ENCODE results near the gene PSTPIP1.

PSTPIP1 gene

GRCh38 chr15:76998663-76999285 is 3.8 kb downstream of the PSTPIP1 start:
- no peak for DNase-seq (ENCODE audit: low read depth)

GRCh38 chr15:76999996-77000395 is 5.1 kb downstream of the PSTPIP1 start:
- DNase-seq (ENCODE audit: low read depth), result no peak

GRCh38 chr15:77001351-77001750 is 6.4 kb downstream of the PSTPIP1 start:
- no peak for DNase-seq (ENCODE audit: low read depth)

GRCh38 chr15:77001966-77002365 is 7.0 kb downstream of the PSTPIP1 start:
- no peak for DNase-seq (ENCODE audit: low read depth)

DNA sequence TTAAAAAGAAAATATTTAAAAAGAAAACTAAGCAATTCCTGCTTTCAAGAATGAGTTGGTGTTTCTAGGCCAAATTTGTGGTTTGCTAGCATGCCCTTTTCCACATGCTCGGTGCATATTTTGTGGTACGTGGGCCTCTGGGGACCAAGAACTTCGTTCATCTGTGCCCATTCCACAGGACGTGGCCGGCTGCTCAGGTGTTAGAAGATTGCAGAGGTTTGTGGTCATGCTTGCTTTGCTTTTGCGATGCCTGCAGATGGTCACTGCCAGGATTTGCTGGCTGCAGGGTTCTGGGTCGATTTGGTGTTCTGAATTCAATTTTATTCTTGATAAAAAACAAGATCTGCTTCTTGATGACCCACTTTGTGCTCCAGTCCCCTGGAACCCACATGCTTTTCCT is 7.5 kb downstream of the PSTPIP1 start:
- DNase-seq (ENCODE audit: low read depth), result no peak

DNA sequence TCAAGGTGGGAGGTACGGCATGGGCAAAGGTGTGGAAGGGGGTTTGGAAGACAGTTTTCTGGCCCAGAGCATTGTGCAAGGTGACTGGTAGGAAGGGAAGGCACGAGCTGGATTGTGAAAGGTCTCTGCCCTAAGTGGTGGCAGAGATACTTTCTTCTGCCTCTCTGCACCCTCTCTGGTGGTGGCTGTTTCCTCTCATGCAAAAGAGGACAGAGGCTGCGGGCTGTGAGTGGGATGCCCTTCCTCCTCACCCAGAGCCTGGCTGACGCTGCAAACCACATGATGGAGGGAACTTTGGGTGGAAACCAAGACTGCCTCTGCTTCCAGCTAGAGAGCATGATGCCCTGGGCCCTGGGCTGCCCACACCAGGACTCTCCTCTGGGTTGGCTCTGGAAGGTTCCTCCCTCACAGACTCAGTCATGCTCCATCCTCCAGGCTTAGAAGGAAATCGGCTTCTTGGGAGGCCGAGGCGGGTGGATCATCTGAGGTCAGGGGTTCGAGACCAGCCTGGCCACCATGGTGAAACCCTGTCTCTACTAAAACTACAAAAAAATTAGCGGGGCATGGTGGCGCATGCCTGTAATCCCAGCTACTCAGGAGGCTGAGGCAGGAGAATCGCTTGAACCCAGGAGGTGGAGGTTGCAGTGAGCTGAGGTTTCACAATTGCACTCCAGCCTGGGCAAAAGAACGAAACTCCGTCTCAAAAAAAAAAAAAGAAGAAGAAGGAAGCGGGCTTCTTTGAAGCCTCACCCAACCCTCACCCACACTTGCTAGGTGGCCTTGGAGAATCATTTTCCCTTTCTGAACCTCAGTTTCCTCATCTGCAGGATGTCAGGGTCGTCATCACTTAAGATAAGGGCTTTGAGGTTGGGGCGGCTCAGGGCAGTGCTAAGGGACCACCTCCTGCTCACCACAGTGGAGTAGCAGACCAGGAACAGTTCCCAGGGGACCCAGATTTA is 8.3 kb downstream of the PSTPIP1 start:
- DNase-seq (ENCODE audit: low read depth), result no peak

- no peak for DNase-seq (ENCODE audit: low read depth)
Measured at GRCh38 chr15:77004189-77004588, 9.3 kb downstream of the PSTPIP1 start.

DNA sequence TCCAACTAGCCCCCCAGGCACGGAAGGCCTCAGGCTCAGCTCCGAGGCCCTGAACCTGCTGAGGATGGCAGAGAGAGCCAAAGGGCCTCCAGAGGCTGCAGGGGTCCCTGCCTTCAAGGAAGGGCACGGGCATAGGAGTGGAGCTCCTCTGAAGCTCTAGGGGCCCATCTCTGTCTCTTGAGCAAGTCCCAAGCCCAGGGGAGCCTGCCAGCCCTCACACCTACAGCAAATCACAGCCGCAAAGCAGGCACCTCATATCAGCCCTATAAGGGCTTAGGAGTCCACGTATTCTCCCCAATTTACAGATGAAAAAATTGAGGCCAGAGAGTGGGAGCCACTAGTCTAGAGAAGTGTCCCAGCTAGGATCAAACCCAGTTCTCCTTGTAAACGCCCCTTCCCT is 14.2 kb downstream of the PSTPIP1 start:
- no peak for DNase-seq (ENCODE audit: low read depth)

DNA sequence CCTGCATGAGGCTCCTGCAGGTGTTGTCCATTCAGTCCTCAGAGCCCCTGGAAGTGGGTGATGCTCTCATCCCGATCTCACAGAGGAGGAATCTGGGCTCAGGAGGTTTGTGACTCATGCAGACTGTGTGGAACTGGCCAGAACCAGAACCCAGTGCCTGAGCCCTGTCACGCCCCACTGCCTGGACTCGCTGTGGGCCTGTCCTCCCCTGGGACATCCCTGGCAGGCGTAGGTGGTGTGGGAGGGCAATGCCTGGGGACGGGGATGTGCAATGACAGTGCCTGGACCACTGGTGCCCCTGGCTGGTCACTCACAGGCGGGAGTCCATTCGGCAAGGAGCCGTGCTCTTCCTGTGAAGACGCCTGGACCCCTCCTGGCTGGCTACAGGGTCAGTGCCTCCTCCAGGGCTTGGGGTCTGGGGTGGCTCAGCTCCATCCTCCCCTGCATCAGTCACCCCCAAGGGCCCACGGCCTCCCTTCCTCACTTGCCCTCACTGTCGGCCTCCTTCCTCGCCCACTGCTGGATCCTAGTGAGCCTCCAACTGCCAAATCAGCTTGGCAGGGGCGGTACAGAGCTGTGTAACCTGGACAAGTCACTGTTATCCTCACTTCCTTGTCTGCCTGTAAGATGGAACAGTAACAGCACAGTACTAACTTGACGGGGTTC is 14.9 kb downstream of the PSTPIP1 start:
- no peak for DNase-seq (ENCODE audit: low read depth)

DNA sequence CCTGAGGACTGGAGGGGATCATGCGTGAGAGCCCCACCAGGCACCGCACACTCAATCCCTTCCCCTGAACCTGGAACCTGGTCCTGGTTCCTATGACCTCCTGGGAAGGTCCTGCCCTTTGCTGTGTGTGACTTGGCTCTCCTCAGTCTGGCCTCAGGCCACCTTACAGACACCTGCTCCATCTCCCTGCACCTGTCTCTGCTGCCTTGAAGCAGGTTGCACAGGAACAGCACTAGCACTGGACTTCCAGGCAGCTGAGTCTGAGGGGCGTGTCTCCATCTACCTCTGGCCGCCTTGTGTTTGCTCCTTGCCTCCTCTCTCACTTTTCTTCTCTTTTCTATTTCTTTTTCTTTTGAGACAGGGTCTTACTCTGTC is 15.4 kb downstream of the PSTPIP1 start:
- DNase-seq (ENCODE audit: low read depth), result no peak

- DNase-seq (ENCODE audit: low read depth), result no peak
Measured at GRCh38 chr15:77010857-77011256, 15.9 kb downstream of the PSTPIP1 start.

GRCh38 chr15:77012117-77012712 is 17.3 kb downstream of the PSTPIP1 start:
- no peak for DNase-seq (ENCODE audit: low read depth)

DNA sequence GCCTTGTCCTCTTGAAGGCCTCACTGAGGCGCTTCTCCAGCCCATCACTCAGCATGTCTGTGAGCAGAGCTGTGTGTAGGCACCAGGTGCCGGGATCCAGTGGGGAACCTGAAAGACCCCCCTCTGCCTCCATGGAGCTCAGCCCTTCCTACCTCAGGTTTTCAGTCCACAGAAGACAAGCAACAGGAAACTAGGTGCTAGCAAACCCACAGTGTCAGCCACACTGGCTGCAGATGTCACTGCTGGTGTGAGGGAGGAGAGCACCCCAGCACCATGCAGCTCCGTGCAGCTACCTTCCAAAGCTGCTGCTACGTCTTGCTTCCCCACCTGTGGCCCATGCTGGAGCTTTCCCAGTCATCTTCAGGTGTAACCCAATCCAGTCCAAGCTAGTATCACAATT is 17.9 kb downstream of the PSTPIP1 start:
- no peak for DNase-seq (ENCODE audit: low read depth)

DNA sequence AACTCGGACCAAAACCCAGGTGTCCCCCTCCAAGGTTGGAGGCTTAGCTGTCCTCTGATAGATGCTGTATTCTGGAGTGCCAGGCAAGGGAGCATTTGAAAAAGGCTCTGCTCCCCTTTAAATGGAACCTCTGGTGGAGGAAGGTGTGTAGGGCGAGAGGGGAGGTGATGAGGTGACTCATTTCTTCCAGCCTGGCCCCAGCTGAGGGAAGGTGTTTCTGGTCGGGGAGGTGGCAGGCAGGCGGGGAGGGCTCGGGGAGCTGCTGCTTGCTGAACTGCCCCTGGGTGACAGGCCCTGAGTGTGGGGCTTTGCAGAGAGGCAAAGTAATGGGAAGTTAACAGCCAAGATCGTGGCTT is 18.8 kb downstream of the PSTPIP1 start:
- no peak for DNase-seq (ENCODE audit: low read depth)

DNA sequence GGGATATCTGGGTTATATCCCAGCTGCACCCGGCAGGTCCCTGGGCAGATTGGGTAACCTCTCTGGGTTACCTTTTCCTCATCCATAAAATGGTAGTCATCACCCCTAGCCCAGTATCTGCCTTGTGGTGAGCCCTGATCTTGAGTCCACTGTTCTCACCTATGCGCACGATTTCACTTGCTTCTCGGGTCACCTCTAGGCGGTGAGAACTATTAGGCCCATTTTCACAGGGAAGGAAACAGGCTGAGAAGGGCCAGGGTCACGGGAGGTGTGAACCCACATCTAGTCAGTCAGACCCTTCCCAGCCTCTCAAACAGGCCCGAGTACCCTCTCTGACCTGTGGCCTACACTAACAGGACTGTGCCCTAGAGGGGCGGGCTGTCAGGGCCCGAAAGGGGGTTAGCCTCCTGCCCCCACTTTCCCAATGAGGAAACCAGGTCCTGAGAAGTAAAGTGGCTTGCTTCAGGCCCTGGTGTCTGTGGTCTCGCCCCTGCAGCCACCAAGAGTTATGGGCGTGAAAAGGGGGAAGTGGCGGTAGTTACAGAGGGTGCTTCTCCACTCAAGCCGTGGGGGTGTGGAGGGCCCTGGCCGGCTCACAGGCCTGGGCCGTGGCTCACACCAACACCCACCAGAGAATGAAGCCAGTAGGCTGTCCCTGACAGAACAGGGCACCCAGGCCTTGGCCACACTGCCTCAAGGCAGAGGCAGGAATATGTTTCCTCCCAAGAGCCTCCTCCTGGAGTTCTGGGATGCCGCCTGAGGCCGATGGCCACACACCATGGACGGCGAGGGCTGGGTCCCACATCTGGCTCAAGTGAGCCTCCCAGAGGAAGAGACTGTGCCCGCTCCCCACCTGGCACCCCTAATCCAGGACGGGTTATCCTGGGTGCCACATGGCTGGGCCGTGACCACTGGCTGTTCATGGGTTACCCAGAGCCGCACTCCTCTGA is 19.5 kb downstream of the PSTPIP1 start:
- DNase-seq (ENCODE audit: low read depth), result no peak

DNA sequence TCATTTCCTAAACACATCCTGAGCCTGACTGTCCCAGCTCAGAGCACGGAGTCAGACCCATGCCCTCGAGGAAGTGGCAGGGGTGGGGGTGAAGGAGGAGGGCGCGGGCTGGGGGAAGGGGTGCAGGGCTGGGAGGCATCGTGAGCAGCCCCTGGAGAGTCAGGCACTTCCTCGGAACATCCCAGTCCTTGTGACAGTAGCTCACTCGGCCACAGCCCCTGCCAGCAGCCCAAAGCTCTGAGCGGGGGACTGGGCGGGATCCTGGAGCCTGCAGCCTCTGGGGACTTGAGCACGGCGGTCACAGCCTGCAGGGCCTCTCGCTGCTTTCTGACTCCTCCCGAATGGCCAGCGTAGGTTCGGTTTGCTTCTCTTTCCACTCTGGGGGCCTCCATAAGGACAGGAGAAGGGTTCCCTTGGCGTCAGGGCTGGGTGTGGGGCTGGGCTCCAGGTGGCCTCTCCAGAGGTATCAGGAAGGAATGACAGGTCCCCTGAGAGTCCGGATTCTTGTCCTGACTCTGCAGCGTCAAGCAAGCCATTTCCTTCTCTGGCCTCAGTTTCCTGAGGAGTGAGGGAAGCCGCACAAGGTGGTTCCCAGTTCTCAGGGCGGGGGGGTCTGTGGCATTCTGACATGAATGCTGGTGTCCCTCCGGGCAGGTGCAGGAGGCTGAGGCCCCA is 20.9 kb downstream of the PSTPIP1 start:
- no peak for DNase-seq (ENCODE audit: low read depth)

- DNase-seq (ENCODE audit: low read depth), result no peak
Measured at GRCh38 chr15:77016321-77016695, 21.4 kb downstream of the PSTPIP1 start.

DNA sequence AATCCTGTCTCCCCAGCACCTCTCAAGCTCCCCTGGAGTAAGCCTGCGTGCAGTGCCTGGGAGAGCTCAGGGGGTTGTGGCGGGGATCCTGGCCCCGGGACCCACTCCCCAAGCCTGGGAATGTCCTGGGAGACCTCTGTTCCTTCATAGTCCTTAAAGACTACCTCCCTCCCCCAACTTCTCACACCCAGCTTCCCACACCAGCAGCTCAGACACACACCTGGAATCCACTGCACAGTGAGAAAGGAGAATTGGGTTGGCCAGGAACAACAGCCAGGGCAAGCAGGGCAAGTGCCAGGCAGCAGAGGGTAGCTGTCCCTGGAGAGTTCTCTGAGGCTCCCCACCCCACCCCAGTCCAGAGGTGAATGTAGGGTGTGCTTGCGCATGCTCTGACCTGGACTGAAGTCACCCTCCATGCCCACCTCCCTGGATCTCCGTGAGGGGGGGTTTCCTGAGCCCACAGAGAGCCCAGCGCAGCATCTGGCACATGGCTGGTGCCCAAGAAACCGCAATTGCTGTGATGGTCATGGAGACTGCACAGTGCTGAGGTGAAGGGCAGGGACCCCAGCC is 22.2 kb downstream of the PSTPIP1 start:
- DNase-seq (ENCODE audit: low read depth), result no peak

DNA sequence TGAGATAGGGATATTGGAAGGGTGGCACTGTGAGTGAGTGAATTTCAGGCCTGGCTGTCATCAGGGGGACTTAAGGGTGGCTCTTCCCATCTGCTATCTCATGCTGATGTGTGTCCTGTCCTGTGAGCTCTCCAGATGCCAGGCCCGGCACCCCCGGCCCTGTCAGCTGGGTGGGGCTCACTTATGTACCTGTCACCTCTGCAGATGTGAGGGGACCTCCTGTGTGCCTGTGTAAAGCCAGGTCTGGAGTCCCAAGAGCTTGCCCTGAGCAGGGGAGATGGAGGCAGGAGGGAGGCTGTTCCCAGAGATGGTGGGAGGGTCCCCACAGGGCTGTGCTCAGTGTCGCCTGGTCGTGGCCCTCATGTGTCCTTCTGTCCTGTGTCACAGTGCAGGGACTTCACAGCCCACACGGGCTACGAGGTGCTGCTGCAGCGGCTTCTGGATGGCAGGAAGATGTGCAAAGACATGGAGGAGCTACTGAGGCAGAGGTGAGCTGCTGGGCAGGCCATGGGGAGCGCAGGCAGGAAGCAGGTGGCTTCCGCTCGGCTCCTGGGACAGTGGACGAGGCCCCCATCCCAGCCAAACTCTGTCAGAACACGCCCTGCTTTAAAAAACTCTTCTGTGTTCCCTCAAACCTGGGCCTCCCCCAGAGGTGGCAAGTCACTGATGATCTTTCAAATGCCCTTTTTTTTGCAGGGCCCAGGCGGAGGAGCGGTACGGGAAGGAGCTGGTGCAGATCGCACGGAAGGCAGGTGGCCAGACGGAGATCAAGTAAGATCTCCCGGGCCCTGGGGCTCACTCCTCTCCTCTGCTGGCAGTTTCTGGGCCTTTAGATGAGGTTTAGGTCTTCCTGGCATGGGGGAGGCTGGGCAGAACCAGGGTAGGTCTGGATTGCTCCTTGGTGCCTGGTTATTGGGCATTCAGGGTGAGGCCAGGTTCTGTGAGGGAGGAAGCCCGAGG is 23.1 kb downstream of the PSTPIP1 start:
- DNase-seq (ENCODE audit: low read depth), result no peak
